Neural crest cell (in vitro differentiated cells): ENCODE results near the gene C10orf95. TPM values are rescaled to one million over a fixed set of nuclear protein-coding genes. Genes with fewer than 3 reads are reported as not detected.

Experiments
- DNase-seq: peaks from one replicate; pipeline ENCODE4 v3.0.0; 2021; ENCODE audit warnings: low read depth, mixed read lengths, low spot score
- H3K27ac Mint-ChIP-seq: one replicate; pipeline ENCODE4 v1.8.0; 2021; ENCODE audit warnings: mild to moderate bottlenecking, mixed read lengths; ENCODE audit not compliant: unreplicated experiment
- H3K27me3 Mint-ChIP-seq: 2 replicates; pipeline ENCODE4 v1.8.0; 2021; ENCODE audit warnings: low read depth, mild to moderate bottlenecking, mixed read lengths
- H3K36me3 Mint-ChIP-seq: 2 replicates; pipeline ENCODE4 v1.8.0; 2021; ENCODE audit warnings: low read depth, mild to moderate bottlenecking, mixed read lengths
- H3K4me1 Mint-ChIP-seq: 2 replicates; pipeline ENCODE4 v1.8.0; 2021; ENCODE audit warnings: mixed read lengths
- H3K4me3 Mint-ChIP-seq: one replicate; pipeline ENCODE4 v1.8.0; 2021; ENCODE audit warnings: mild to moderate bottlenecking, mixed read lengths
- H3K9me3 Mint-ChIP-seq: 2 replicates; pipeline ENCODE4 v1.8.0; 2021; ENCODE audit warnings: mixed read lengths
- total RNA-seq: library from RNA; stranded (reverse); gene quantifications from 2 replicates; pipeline ENCODE4 v1.2.1, GENCODE V29; 2021
- TF ChIP-seq, protein P1 (sequence below): fragments of 200-600 bp; sonication (generic); conservative IDR thresholded peaks from 2 replicates; pipeline ENCODE4 v1.5.0; 2021; ENCODE audit warnings: antibody characterized with exemption, mild to moderate bottlenecking

C10orf95 gene
- total RNA-seq, 1 donor from 2014 or later = 0.21 TPM

DNA sequence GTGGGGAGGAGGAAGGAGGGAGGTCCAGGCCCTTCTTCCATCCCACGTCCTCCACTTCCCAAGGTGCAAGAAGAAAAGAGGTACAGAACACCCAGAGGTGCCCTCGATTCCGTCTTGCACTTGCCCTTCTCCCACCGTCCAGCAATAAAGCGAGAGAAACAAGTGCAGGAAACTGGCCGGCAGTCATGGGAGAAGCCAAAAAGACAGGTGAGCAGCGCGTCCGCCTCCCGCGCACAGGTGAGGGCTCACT is 1.3 kb downstream of the C10orf95 start:
- Mint-ChIP-seq H3K27me3 (peaks cover 3% of the 10 kb centered on the region), H3K9me3 (no peaks in the 10 kb centered on the region), H3K27ac (peak overlapping the region; percentile 35), H3K4me3 (peak overlapping the region; percentile 93), H3K36me3 (no peaks in the 10 kb centered on the region), H3K4me1 (peaks cover 23% of the 10 kb centered on the region)
- no peak for DNase-seq
- TF ChIP-seq, protein P1, sequence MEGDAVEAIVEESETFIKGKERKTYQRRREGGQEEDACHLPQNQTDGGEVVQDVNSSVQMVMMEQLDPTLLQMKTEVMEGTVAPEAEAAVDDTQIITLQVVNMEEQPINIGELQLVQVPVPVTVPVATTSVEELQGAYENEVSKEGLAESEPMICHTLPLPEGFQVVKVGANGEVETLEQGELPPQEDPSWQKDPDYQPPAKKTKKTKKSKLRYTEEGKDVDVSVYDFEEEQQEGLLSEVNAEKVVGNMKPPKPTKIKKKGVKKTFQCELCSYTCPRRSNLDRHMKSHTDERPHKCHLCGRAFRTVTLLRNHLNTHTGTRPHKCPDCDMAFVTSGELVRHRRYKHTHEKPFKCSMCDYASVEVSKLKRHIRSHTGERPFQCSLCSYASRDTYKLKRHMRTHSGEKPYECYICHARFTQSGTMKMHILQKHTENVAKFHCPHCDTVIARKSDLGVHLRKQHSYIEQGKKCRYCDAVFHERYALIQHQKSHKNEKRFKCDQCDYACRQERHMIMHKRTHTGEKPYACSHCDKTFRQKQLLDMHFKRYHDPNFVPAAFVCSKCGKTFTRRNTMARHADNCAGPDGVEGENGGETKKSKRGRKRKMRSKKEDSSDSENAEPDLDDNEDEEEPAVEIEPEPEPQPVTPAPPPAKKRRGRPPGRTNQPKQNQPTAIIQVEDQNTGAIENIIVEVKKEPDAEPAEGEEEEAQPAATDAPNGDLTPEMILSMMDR = no peak

DNA sequence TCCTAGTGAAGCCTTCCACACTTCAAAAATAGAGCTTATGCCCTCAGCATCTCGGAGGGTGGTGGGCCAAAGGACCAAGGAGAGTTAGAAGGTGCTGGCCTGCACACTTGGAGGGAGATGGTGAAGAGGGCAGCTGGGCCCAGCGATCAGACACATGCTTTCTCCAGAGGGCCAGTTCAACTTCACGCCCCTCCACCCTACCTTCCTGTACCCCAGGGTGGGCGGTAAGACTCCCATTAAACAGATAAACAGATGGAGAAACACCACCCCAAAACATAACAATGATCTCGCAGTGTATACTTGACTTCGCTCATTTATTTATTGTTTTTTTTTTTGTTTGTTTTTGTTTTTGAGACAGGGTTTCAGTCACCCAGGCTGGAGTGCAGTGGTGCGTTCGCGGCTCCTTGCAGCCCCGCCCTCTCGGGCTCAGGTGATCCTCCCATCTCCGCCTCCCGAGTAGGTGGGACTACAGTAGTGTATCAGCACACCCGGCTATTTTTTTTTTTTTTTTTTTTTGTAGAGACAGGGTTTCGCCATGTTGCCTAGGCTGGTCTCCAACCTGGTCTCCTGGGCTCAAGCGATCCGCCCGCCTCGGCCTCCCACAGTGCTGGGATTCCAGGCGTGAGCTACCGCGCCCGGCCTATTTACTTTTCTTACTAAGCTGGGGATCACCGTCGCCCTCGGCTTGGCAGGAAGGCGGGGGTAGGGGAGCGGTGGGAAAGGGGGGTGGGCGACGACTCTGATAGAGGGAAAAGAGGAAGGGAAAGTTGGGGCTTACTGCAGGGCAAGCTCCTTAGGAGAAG is 1.8 kb downstream of the C10orf95 start:
- no peak for DNase-seq
- Mint-ChIP-seq H3K36me3 (no peaks in the 10 kb centered on the region), H3K27ac (peak overlapping the region; percentile 35), H3K9me3 (no peaks in the 10 kb centered on the region), H3K4me1 (peaks cover 23% of the 10 kb centered on the region), H3K4me3 (peak overlapping the region; percentile 93), H3K27me3 (peaks cover 3% of the 10 kb centered on the region)
- TF ChIP-seq, protein P1 = no peak

DNA sequence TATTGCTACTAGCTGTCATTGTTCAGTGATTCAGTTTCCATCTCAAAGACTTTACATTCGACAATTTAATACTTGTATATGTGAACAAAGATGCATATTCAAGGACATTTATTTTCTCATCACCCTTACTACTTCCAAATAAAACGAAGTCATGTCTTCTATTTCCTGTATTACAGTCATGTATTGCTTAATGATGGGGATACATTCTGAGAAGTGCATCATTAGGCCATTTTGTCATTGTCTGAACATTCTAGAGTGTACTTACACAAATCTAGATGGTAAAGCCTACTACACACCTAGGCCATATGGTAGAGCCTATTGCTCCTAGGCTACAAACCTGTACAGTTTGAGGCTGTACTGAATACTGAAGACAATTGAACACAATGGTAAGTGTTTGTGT is 6.5 kb downstream of the C10orf95 start:
- H3K36me3 Mint-ChIP-seq = no peaks in the 10 kb centered on the region
- H3K4me3 Mint-ChIP-seq = no peak overlapping the region
- no peaks in the 10 kb centered on the region for H3K9me3 Mint-ChIP-seq
- no peak for DNase-seq
- peaks cover 3% of the 10 kb centered on the region for H3K27me3 Mint-ChIP-seq
- TF ChIP-seq, protein P1 = no peak
- H3K27ac Mint-ChIP-seq = no peak overlapping the region
- peaks cover 10% of the 10 kb centered on the region for H3K4me1 Mint-ChIP-seq

DNA sequence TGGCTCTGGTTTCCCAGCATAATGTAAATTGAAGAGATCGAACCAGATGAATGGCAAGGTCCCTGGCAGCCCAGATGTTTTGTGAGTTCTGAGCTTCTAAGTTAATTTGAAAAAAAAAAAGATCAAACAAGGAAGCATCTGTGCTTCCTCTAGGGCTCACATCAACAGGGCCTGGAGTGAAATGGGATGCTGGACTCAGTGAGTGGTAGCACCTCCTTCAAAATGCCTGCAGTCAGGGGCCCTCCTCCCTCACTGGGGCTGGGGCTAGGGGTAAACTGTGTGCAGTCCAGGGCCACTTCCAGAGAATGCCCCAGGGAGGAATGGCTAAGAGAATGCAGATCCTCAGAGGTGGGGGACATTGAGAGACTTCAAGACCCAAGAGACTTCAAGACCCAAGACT is 13.0 kb downstream of the C10orf95 start:
- Mint-ChIP-seq H3K27ac (no peak overlapping the region), H3K4me1 (peaks cover 37% of the 10 kb centered on the region), H3K27me3 (peaks cover 9% of the 10 kb centered on the region), H3K36me3 (no peaks in the 10 kb centered on the region), H3K9me3 (no peaks in the 10 kb centered on the region), H3K4me3 (no peak overlapping the region)
- TF ChIP-seq, protein P1 = no peak
- no peak for DNase-seq

DNA sequence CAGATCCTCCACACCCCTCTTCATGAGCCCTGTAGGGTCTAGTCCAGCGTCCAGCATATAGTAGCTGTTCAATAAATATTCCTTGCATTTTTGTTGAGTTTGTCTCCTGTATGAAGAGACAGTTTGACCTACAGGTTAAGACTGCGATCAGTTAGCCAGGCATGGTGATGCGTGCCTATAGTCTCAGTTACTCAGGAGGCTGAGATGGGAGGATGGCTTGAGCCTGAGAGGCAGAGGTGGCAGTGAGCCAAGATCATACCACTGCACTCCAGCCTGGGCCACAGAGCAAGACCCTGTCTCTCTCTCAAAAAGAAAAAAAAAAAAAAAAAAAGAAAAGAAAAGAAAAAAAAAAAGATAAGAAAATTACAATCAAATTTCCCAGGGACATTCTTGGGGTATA is 13.8 kb downstream of the C10orf95 start:
- H3K27ac Mint-ChIP-seq = no peak overlapping the region
- H3K9me3 Mint-ChIP-seq = no peaks in the 10 kb centered on the region
- DNase-seq = no peak
- H3K27me3 Mint-ChIP-seq = peaks cover 10% of the 10 kb centered on the region
- TF ChIP-seq, protein P1 = no peak
- H3K4me3 Mint-ChIP-seq = peak overlapping the region; percentile 38
- H3K4me1 Mint-ChIP-seq = peaks cover 43% of the 10 kb centered on the region
- no peaks in the 10 kb centered on the region for H3K36me3 Mint-ChIP-seq
